CD4-positive, alpha-beta memory T cell (primary cell): ENCODE measurements around the gene DOCK6. TPM values are rescaled to one million over a fixed set of nuclear protein-coding genes. Genes with fewer than 3 reads are reported as not detected.

ENCODE experiments used
- CTCF ChIA-PET: fragments of 350-600 bp; sonication (Branson Sonifier 250); formaldehyde crosslinking; loops from one replicate; lab custom pipeline; 2021; ENCODE audit warnings: inconsistent platforms; ENCODE audit not compliant: partially characterized antibody; lab: Charles Lee
- POLR2A ChIA-PET: fragments of 350-600 bp; sonication (Branson Sonifier 250); formaldehyde crosslinking; loops from one replicate; lab custom pipeline; 2021; ENCODE audit not compliant: partially characterized antibody; lab: Charles Lee
- DNase-seq, 5 donors: peaks; one replicate each; pipeline versions ENCODE4 v3.0.0 to v3.0.0-alpha.2; 2020 to 2022; ENCODE audit warnings: mixed read lengths in 1 of 5
- H3K27ac ChIP-seq: one replicate; pipeline ENCODE4 v1.7.0; 2013; ENCODE audit warnings: low read depth, low read length
- H3K27me3 ChIP-seq: 2 replicates; pipeline ENCODE4 v1.7.0; 2013; ENCODE audit warnings: mild to moderate bottlenecking, low read length, moderate library complexity; ENCODE audit not compliant: insufficient read depth
- H3K36me3 ChIP-seq: 2 replicates; pipeline ENCODE4 v1.7.0; 2013; ENCODE audit warnings: mild to moderate bottlenecking, low read length, moderate library complexity; ENCODE audit not compliant: insufficient read depth
- H3K4me1 ChIP-seq: 2 replicates; pipeline ENCODE4 v1.7.0; 2013; ENCODE audit warnings: mild to moderate bottlenecking, low read length, moderate library complexity; ENCODE audit not compliant: insufficient read depth
- H3K4me3 ChIP-seq, 2 donors: one replicate each; pipeline ENCODE4 v1.7.0; 2013; ENCODE audit warnings: low read length in 2 of 2, mild to moderate bottlenecking in 1 of 2
- H3K9me3 ChIP-seq, 2 donors: one replicate each; pipeline ENCODE4 v1.7.0; 2013; ENCODE audit warnings: low read length in 2 of 2, control low read depth in 1 of 2; ENCODE audit not compliant: control insufficient read depth in 1 of 2
- H3K27ac Mint-ChIP-seq, 7 donors: one replicate each; pipeline ENCODE4 v1.8.0; 2020 to 2021; ENCODE audit warnings: mixed read lengths in 7 of 7, mild to moderate bottlenecking in 6 of 7, inconsistent platforms in 3 of 7, moderate library complexity in 3 of 7
- H3K27me3 Mint-ChIP-seq, 2 donors: one replicate each; pipeline ENCODE4 v1.8.0; 2020 to 2021; ENCODE audit warnings: mixed read lengths in 2 of 2
- H3K36me3 Mint-ChIP-seq, 2 donors: one replicate each; pipeline ENCODE4 v1.8.0; 2020 to 2021; ENCODE audit warnings: mixed read lengths in 2 of 2, inconsistent platforms in 1 of 2, mild to moderate bottlenecking in 1 of 2
- H3K4me1 Mint-ChIP-seq, 4 donors: one replicate each; pipeline ENCODE4 v1.8.0; 2020 to 2021; ENCODE audit warnings: mixed read lengths in 4 of 4, mild to moderate bottlenecking in 1 of 4
- H3K4me3 Mint-ChIP-seq, 8 donors: one replicate each; pipeline ENCODE4 v1.8.0; 2020 to 2021; ENCODE audit warnings: mixed read lengths in 8 of 8, mild to moderate bottlenecking in 7 of 8, moderate library complexity in 6 of 8, inconsistent platforms in 3 of 8
- H3K9me3 Mint-ChIP-seq, 8 donors: one replicate each; pipeline ENCODE4 v1.8.0; 2020 to 2021; ENCODE audit warnings: mixed read lengths in 8 of 8, mild to moderate bottlenecking in 5 of 8, inconsistent platforms in 3 of 8, moderate library complexity in 1 of 8
- intact Hi-C: fragments of 100-400 bp; cut with micrococcal nuclease; formaldehyde crosslinking; loops from one replicate; pipeline ENCODE4 v1.15.1; 2023
- polyA plus RNA-seq, 2 donors: library from polyadenylated mRNA; unstranded; fragments of 300-500 nt; fragmentation: Illumina TruSeq; gene quantifications; one replicate each; pipeline ENCODE4 v1.2.3, GENCODE V29; 2021
- total RNA-seq, 2 experiments: library from RNA; stranded (reverse); gene quantifications; one replicate each; pipeline ENCODE4 v1.2.3, GENCODE V29; 2021

DOCK6 gene
- total and polyA plus RNA-seq, 4 experiments from 2014 or later: 0.30 to 0.64 TPM; not detected in 2

DNA sequence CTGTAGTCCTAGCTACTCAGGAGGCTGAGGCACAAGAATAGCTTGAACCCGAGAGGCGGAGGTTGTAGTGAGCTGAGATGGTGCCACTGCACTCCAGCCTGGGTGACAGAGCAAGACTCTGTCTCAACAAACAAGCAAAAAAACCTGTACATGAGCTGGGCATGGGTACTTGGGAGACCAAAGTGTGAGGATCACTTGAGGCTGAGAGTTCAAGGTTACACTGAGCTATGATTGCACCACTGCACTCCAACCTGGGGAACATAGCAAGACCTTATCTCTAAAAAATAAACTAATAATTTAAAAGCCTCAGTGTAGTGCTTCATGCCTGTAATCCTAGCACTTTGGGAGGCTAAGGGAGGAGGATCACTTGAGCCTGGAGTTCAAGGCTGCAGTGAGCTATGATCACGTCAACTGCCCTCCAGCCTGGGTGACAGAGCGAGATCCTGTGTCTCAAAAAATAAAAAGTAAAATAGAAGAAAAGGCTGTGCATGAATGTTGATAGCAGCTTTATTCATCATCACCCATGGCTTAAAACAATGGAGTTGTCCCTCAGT lies 12.3 kb upstream of the DOCK6 start:
- H3K27me3 Mint-ChIP-seq: peaks cover 10 to 17% of the 10 kb centered on the region in 2 donors
- Histone ChIP-seq H3K9me3 (no peaks in the 10 kb centered on the region), H3K4me1 (peaks cover 8% of the 10 kb centered on the region), H3K36me3 (no peaks in the 10 kb centered on the region), H3K27me3 (no peaks in the 10 kb centered on the region), H3K27ac (no peak overlapping the region), H3K4me3 (no peak overlapping the region)
- H3K4me3 Mint-ChIP-seq: no peak overlapping the region
- no peak overlapping the region for H3K27ac Mint-ChIP-seq
- peaks cover 3 to 5% (median 4%) of the 10 kb centered on the region in 4 donors for H3K4me1 Mint-ChIP-seq
- ChIA-PET POLR2A (no interaction called here), CTCF (no interaction called here)
- H3K36me3 Mint-ChIP-seq: peaks cover 0 to 1% of the 10 kb centered on the region in 2 donors
- intact Hi-C loops: no loop called here
- no peak for DNase-seq
- H3K9me3 Mint-ChIP-seq: peaks cover 0 to 14% (median 7%) of the 10 kb centered on the region in 8 donors

DNA sequence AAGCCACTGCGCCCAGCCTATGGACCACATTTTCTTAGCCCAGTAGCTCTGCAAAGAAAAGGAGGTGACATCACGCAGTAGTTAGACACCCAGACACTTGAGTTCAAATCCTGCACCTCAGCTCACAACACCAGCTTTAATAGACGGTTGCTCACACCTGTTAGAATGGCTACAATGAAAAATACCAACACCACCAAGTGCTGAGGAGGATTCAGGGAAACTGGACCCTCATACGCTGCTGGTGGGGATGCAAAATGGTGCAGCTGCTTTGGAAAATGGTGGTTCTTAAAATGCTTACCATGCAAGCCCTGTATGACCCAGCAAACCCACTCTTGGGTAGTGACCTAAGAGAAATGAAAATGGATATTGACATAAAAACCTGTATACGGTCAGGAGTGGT lies 11.7 kb upstream of the DOCK6 start:
- H3K36me3 ChIP-seq: no peaks in the 10 kb centered on the region
- no peaks in the 10 kb centered on the region for H3K9me3 ChIP-seq
- intact Hi-C loops: no loop called here
- Mint-ChIP-seq H3K36me3 (no peaks in the 10 kb centered on the region), H3K4me1 (no peaks in the 10 kb centered on the region), H3K27me3 (peaks cover 12 to 21% of the 10 kb centered on the region in 2 donors), H3K9me3 (peaks cover 0 to 9% (median 4%) of the 10 kb centered on the region in 8 donors), H3K4me3 (no peak overlapping the region), H3K27ac (no peak overlapping the region)
- no peak for DNase-seq
- no peak overlapping the region for H3K27ac ChIP-seq
- no peaks in the 10 kb centered on the region for H3K27me3 ChIP-seq
- CTCF ChIA-PET: interaction anchor here (0.7 kb wide), 1 partner anchor 20 kb away, joined by 4 read pairs; no protein-coding TSS in a partner anchor
- H3K4me1 ChIP-seq: peaks cover 2% of the 10 kb centered on the region
- H3K4me3 ChIP-seq: no peak overlapping the region
- POLR2A ChIA-PET: no interaction called here

DNA sequence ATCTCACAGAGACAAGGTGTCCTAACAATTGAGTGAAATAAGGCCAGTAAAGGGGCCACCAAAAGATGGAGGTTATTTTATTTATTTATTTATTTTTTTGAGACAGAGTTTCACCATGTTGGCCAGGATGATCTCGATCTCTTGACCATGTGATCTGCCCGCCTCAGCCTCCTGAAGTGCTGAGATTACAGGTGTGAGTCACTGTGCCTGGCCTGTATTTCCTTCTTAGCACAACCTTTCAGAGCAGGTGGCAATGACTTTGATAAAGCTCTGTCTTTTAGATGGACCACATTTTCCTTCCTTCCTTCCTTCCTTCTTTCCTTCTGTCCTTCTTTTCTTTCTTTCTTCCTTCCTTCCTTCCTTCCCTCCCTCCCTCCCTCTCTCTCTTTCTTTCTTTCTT lies 11.0 kb upstream of the DOCK6 start:
- Histone ChIP-seq H3K36me3 (no peaks in the 10 kb centered on the region), H3K4me1 (no peaks in the 10 kb centered on the region), H3K4me3 (no peak overlapping the region), H3K27me3 (no peaks in the 10 kb centered on the region), H3K27ac (no peak overlapping the region), H3K9me3 (no peaks in the 10 kb centered on the region)
- peaks cover 0 to 8% (median 4%) of the 10 kb centered on the region in 8 donors for H3K9me3 Mint-ChIP-seq
- no peaks in the 10 kb centered on the region for H3K36me3 Mint-ChIP-seq
- H3K4me3 Mint-ChIP-seq: no peak overlapping the region
- intact Hi-C loops: no loop called here
- H3K4me1 Mint-ChIP-seq: no peaks in the 10 kb centered on the region
- CTCF ChIA-PET: interaction anchor here (0.7 kb wide), 1 partner anchor 21 kb away, joined by 4 read pairs; no protein-coding TSS in a partner anchor
- DNase-seq: no peak
- H3K27ac Mint-ChIP-seq: peak overlapping the region in 1 of 7 donors; percentile 41
- peaks cover 15 to 23% of the 10 kb centered on the region in 2 donors for H3K27me3 Mint-ChIP-seq
- POLR2A ChIA-PET: no interaction called here

DNA sequence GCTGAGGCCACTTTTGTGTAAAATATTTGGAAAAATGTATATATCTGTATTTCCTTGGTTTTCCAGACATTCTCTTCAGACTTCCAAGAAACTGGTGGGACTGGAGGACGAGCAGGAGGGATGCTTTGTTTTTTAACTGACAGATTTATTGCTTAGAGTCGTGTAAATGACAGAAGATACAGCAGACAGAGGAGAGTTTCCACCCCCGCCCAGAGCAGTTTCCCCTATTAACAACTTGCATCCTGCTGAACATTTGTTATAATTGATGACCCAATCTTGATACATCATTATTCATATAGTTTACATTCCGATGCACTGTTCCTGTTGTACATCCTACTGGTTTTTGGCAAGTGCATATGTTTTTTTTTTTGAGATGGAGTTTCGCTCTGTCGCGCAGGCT lies 7.1 kb upstream of the DOCK6 start:
- Histone ChIP-seq H3K4me3 (no peak overlapping the region), H3K27ac (no peak overlapping the region), H3K4me1 (no peaks in the 10 kb centered on the region), H3K27me3 (peaks cover 8% of the 10 kb centered on the region), H3K36me3 (no peaks in the 10 kb centered on the region), H3K9me3 (no peaks in the 10 kb centered on the region)
- Mint-ChIP-seq H3K4me1 (peaks cover 0 to 4% (median 0%) of the 10 kb centered on the region in 4 donors), H3K4me3 (no peak overlapping the region), H3K27ac (no peak overlapping the region), H3K27me3 (peaks cover 39 to 41% of the 10 kb centered on the region in 2 donors), H3K36me3 (no peaks in the 10 kb centered on the region), H3K9me3 (peaks cover 0 to 4% (median under 1%) of the 10 kb centered on the region in 8 donors)
- no peak for DNase-seq
- CTCF ChIA-PET: no interaction called here
- POLR2A ChIA-PET: no interaction called here
- intact Hi-C loops: no loop called here

DNA sequence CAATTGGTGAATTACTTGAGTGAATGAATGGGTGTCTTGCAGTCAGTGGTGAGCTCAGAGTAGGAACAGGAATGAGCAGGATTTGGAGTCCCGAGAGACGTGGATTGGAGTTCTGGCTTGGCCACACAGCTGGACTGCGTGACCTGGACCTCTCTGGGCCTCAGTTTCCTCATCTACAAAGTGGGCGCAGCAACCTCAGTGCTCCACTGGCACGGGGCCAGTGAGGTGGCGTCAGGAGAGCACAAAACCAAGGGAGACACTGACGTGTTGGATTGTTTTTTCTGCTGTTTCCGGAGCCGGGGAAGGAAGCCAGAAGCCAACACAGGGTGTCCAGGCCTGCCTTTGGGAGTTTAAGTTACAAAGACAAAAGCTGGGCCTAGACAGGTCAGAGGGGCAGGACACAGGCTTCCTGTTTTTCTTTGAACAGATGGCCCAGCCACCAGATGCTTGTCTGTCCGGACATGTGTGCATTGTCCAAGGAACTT lies 6.5 kb upstream of the DOCK6 start:
- peaks cover 42% of the 10 kb centered on the region in 2 donors for H3K27me3 Mint-ChIP-seq
- DNase-seq: no peak
- ChIA-PET CTCF (no interaction called here), POLR2A (no interaction called here)
- peaks cover 0 to 4% (median under 1%) of the 10 kb centered on the region in 4 donors for H3K4me1 Mint-ChIP-seq
- peaks cover 0 to 4% (median under 1%) of the 10 kb centered on the region in 8 donors for H3K9me3 Mint-ChIP-seq
- H3K36me3 Mint-ChIP-seq: no peaks in the 10 kb centered on the region
- H3K4me1 ChIP-seq: no peaks in the 10 kb centered on the region
- intact Hi-C loops: no loop called here
- no peaks in the 10 kb centered on the region for H3K36me3 ChIP-seq
- H3K4me3 ChIP-seq: no peak overlapping the region
- no peak overlapping the region for H3K27ac Mint-ChIP-seq
- no peaks in the 10 kb centered on the region for H3K9me3 ChIP-seq
- H3K27ac ChIP-seq: no peak overlapping the region
- H3K4me3 Mint-ChIP-seq: no peak overlapping the region
- H3K27me3 ChIP-seq: peaks cover 8% of the 10 kb centered on the region

DNA sequence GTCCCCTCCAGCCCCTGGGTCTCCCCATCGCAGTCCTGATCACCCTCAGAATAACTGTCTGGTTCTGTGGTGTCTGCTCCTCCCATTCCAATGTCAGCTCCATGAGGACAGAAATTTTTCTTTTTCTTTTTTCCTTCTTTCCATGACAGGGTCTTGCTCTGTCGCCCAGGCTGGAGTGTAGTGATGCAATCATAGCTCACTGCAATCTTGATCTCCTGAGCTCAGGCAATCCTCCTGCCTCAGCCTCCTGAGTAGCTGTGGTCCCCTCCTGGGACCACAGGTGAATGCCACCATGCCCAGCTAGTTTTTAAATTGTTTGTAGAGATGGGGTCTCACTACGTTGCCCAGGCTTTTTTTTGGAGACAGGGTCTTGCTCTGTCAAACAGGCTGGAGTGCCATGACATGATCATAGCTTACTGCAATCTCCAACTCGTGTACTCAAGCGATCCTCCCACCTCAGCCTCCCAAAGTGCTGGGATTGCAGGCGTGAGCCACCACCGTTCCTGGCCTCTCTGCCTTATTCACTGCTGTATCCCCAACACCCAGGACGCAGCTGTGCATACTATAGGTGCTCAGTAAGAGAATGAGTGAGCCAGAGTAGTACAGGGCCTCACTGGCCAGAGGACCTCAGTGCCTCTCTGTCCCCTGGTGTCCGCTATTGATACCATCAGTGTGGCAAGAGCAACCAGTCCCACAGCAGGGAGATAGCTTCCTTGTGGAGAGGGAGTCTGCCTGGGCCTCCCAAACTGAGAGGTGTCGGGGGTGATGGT lies 5.2 kb upstream of the DOCK6 start:
- POLR2A ChIA-PET: no interaction called here
- H3K36me3 ChIP-seq: no peaks in the 10 kb centered on the region
- H3K9me3 Mint-ChIP-seq: peaks cover 0 to 4% (median under 1%) of the 10 kb centered on the region in 8 donors
- no peak for DNase-seq
- peaks cover 0 to 11% (median 2%) of the 10 kb centered on the region in 4 donors for H3K4me1 Mint-ChIP-seq
- peaks cover 17% of the 10 kb centered on the region for H3K27me3 ChIP-seq
- CTCF ChIA-PET: no interaction called here
- peak overlapping the region in 1 of 8 donors; percentile 12 for H3K4me3 Mint-ChIP-seq
- H3K27ac ChIP-seq: no peak overlapping the region
- H3K27ac Mint-ChIP-seq: no peak overlapping the region
- H3K4me1 ChIP-seq: no peaks in the 10 kb centered on the region
- no peaks in the 10 kb centered on the region for H3K36me3 Mint-ChIP-seq
- no peak overlapping the region for H3K4me3 ChIP-seq
- intact Hi-C loops: no loop called here
- no peaks in the 10 kb centered on the region for H3K9me3 ChIP-seq
- peaks cover 43 to 45% of the 10 kb centered on the region in 2 donors for H3K27me3 Mint-ChIP-seq

DNA sequence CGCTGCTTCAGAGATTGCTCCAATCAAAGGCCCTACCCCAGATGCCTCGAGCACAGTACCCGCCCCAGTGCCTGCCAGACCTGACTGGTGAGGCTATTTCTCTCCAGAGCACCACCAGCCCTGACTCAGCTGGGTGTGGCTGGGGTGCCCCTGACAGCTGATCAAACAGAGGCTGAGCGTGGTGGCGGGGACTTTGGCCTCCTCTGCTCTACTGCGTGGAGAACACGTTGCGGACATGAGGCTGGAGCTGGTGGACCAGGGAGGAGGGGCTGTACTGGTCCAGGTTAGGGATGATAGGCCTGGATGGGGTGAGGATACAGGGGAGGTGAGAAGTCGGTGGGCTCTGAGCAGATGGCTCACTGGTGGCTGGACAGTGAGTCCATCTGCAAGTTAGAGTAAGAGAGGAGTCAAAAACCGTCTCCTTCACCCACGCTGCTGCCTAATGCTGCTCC lies 3.5 kb upstream of the DOCK6 start:
- Histone ChIP-seq H3K36me3 (no peaks in the 10 kb centered on the region), H3K27ac (no peak overlapping the region), H3K4me1 (no peaks in the 10 kb centered on the region), H3K27me3 (peaks cover 22% of the 10 kb centered on the region), H3K4me3 (no peak overlapping the region), H3K9me3 (no peaks in the 10 kb centered on the region)
- peaks cover 0 to 4% (median 2%) of the 10 kb centered on the region in 8 donors for H3K9me3 Mint-ChIP-seq
- H3K27ac Mint-ChIP-seq: no peak overlapping the region
- ChIA-PET CTCF (no interaction called here), POLR2A (no interaction called here)
- no peak for DNase-seq
- peaks cover 45 to 50% of the 10 kb centered on the region in 2 donors for H3K27me3 Mint-ChIP-seq
- peaks cover 0 to 12% (median 2%) of the 10 kb centered on the region in 4 donors for H3K4me1 Mint-ChIP-seq
- H3K4me3 Mint-ChIP-seq: no peak overlapping the region
- no peaks in the 10 kb centered on the region for H3K36me3 Mint-ChIP-seq
- intact Hi-C loops: no loop called here
